HG02884 (cell line): Measurements from ENCODE around the gene MAN2C1.
"Not testable (repeated sequence)": the region's sequence is repeated elsewhere in the genome, so short reads cannot be mapped to it uniquely, and the experiment has no call there.

Experiments
- ATAC-seq: cut with Tn5 transposase; IDR thresholded peaks from one replicate; pipeline ENCODE4 v1.9.1; 2021; ENCODE audit warnings: mild to moderate bottlenecking, moderate library complexity; ENCODE audit not compliant: unreplicated experiment

Gene MAN2C1

GRCh38 chr15:75347222-75348033 lies 21.0 kb downstream of the MAN2C1 start:
- no peak for ATAC-seq

GRCh38 chr15:75346796-75347221 lies 21.6 kb downstream of the MAN2C1 start, which contains the start of gene NEIL1:
TSS of gene NEIL1 (plus strand) at chr15:75347039. CDS start at chr15:75348906, 1,867 bp downstream.
- ATAC-seq: no peak

- ATAC-seq: not testable (repeated sequence)
These were observed 24.5 kb downstream of the MAN2C1 start for GRCh38 chr15:75343953-75344352.

- no peak for ATAC-seq
These were observed 26.2 kb downstream of the MAN2C1 start for GRCh38 chr15:75342221-75342620.

GRCh38 chr15:75339531-75340240 lies 28.7 kb downstream of the MAN2C1 start:
- ATAC-seq: no peak

- no peak for ATAC-seq
These were observed 29.7 kb downstream of the MAN2C1 start for GRCh38 chr15:75338661-75339240.

- no peak for ATAC-seq
These were observed 32.6 kb downstream of the MAN2C1 start, which contains the start of gene COMMD4 for GRCh38 chr15:75335705-75336355. TSS of gene COMMD4 (plus strand) at chr15:75336063. CDS start at chr15:75336090, 27 bp downstream.

GRCh38 chr15:75335313-75335704 lies 33.1 kb downstream of the MAN2C1 start:
- ATAC-seq: no peak

- ATAC-seq: not testable (repeated sequence)
These were observed 34.6 kb downstream of the MAN2C1 start for GRCh38 chr15:75333654-75334419.

- ATAC-seq: not testable (repeated sequence)
These were observed 36.3 kb downstream of the MAN2C1 start for GRCh38 chr15:75332093-75332492.

- no peak for ATAC-seq
These were observed 38.8 kb downstream of the MAN2C1 start for GRCh38 chr15:75329571-75329970.

GRCh38 chr15:75328493-75329314 lies 39.7 kb downstream of the MAN2C1 start:
- no peak for ATAC-seq

GRCh38 chr15:75327491-75327890 lies 40.9 kb downstream of the MAN2C1 start:
- no peak for ATAC-seq

- no peak for ATAC-seq
These were observed 41.4 kb downstream of the MAN2C1 start for GRCh38 chr15:75327005-75327404.

- ATAC-seq: no peak
These were observed 42.5 kb downstream of the MAN2C1 start for GRCh38 chr15:75325922-75326321.

GRCh38 chr15:75321711-75322110 lies 46.7 kb downstream of the MAN2C1 start:
- ATAC-seq: no peak

- ATAC-seq: not testable (repeated sequence)
These were observed 49.0 kb downstream of the MAN2C1 start for GRCh38 chr15:75319231-75319897.

GRCh38 chr15:75314552-75315290 lies 53.7 kb downstream of the MAN2C1 start:
- ATAC-seq: no peak
